Heart left ventricle (tissue), 16 donors: ENCODE measurements around the gene ARHGAP24. TPM values are rescaled to one million over a fixed set of nuclear protein-coding genes. Genes with fewer than 3 reads are reported as not detected.

Experiments used
- ATAC-seq, 4 donors: fragments of 200-7000 bp; cut with Tn5 transposase; one replicate each; pipeline ENCODE4 v1.9.1; 2020 to 2022; ENCODE audit warnings: moderate library complexity in 4 of 4, mild to moderate bottlenecking in 3 of 4, moderate number of reproducible peaks in 1 of 4
- DNase-seq, 5 donors: peaks; one replicate each; pipeline ENCODE4 v3.0.0-alpha.2; 2020
- H3K27ac ChIP-seq, 12 donors: fragments of 200-600 bp; sonication (generic) in 4 of 12; one replicate each; pipeline versions ENCODE4 v1.5.0 to v1.8.0; 2016 to 2022; ENCODE audit warnings: mild to moderate bottlenecking in 2 of 12
- H3K27me3 ChIP-seq, 9 donors: fragments of 200-600 bp; sonication (generic) in 2 of 9; one replicate each; pipeline versions ENCODE4 v1.5.1 to v1.8.0; 2016 to 2022; ENCODE audit warnings: mild to moderate bottlenecking in 3 of 9
- H3K36me3 ChIP-seq, 9 donors: fragments of 200-600 bp; sonication (generic) in 2 of 9; one replicate each; pipeline versions ENCODE4 v1.5.0 to v1.8.0; 2018 to 2022; ENCODE audit warnings: mild to moderate bottlenecking in 2 of 9
- H3K4me1 ChIP-seq, 12 donors: fragments of 200-600 bp; sonication (generic) in 4 of 12; one replicate each; pipeline versions ENCODE4 v1.5.0 to v1.8.0; 2016 to 2022; ENCODE audit warnings: mild to moderate bottlenecking in 3 of 12
- H3K4me3 ChIP-seq, 12 donors: fragments of 200-600 bp; sonication (generic) in 4 of 12; one replicate each; pipeline versions ENCODE4 v1.5.0 to v1.8.0; 2017 to 2022; ENCODE audit warnings: mild to moderate bottlenecking in 9 of 12, moderate library complexity in 4 of 12
- H3K9me3 ChIP-seq, 12 donors: fragments of 200-600 bp; sonication (generic) in 4 of 12; one replicate each; pipeline versions ENCODE4 v1.5.0 to v1.8.0; 2016 to 2022; ENCODE audit warnings: mild to moderate bottlenecking in 1 of 12
- POLR2A ChIP-seq, 2 donors: fragments of 450-650 bp; IDR thresholded peaks; one replicate each; pipeline ENCODE4 v1.6.1; 2017; ENCODE audit warnings: antibody characterized with exemption in 2 of 2, mild to moderate bottlenecking in 2 of 2, moderate library complexity in 2 of 2
- WGBS, 4 donors: extraction: QIAGEN DNeasy Blood & Tissue Kit in 2 of 4; methylation state at CpG; one replicate each; pipeline versions ENCODE4 v1.1.5 to v1.1.7; 2013 to 2018; 5-methylcytosine and 5-hydroxymethylcytosine counted together
- intact Hi-C, 10 donors: fragments of 100-400 bp; cut with DNase I; formaldehyde crosslinking; loops; one replicate each; pipeline versions ENCODE4 v1.11.1 to v1.14.2; 2022
- polyA plus RNA-seq, 2 donors: library from polyadenylated mRNA; stranded (reverse); fragments of 200-250 nt; gene quantifications; one replicate each; pipeline ENCODE4 v1.2.3, GENCODE V29; 2013
- total RNA-seq, 9 donors: library from RNA; depleted of rRNA in 2 of 9; stranded (reverse); fragments of >200 nt in 2 of 9; fragmentation: NEBNext Ultra II Directional in 3 of 9; extraction: Animal tissue kit (Norgen Biotek cat#: 25700) in 3 of 9; gene quantifications; one replicate each; pipeline versions ENCODE4 v1.1.0 to v1.2.4, GENCODE V29; 2016 to 2023
- TF ChIP-seq, protein P1 (sequence below), 12 donors: fragments of 200-600 bp; sonication (generic) in 4 of 12; IDR thresholded peaks; one replicate each; pipeline versions ENCODE4 v1.5.0 to v1.8.0; 2018 to 2022; ENCODE audit warnings: antibody characterized with exemption in 12 of 12, mild to moderate bottlenecking in 5 of 12
- donor health status: ischemic (EF 13 %, LVEDD 7.1; RV severe dilation, severe dysfunction).
- donor health status: healthy with polysubstance abuse.
- donor health status: DM: no; HTN: yes; CAD: no.
- donor health status: DM: no; HTN: no; CAD: no.
- donor health status: ischemic (EF 25% LVEDD 6.9; RV normal size, moderate dysfunction).
- donor health status: ischemic (EF 25% LVEDD 5.7; RV mildly dilated, moderate dysfunction).
- donor health status: healthy.
- donor health status: DM: yes; HTN: yes; CAD: no.
- donor health status: ischemic (EF 35%, LVEDD 5.7; RV mildly dilated, moderate dysfunction).
- donor health status: nonischemic (EF 11% LVEDD 7.7; RV severe dilation, severe dysfunction).
- donor health status: DM: yes; HTN: yes; CAD: no.
- donor health status: PGD.
- donor health status: ischemic (EF 29% LVEDD 5.4; RV normal size, mild dysfunction).
- donor health status: nonischemic (EF 23%, LVEDD 6.1; RV moderate dilation, normal function).

Gene ARHGAP24
- total and polyA plus RNA-seq, 11 donors, result 4.5 to 36.9 (median 18.9) TPM

DNA sequence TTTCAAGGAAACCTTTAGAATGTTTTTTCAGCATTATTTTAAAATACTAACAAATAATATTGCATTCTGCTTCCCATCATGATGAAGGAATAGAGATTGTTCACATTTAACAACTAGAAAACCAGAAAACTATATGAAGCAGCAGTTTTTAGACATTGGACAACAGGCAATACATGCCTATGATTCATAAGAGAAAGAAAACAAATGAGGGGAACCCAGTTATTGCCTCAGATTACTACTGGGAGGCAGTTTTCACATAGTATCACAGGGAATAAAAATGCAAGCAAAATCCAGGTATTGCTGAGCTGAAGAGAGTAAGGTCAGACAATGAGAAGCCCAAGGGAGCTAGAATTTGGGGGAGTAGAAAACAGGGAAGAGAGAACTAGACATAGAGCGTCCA, 511.3 kb downstream of the ARHGAP24 start:
- H3K27me3 ChIP-seq, result no peaks in the 10 kb centered on the region
- no peak overlapping the region for H3K4me3 ChIP-seq
- no peak for ATAC-seq
- no peak for DNase-seq
- H3K36me3 ChIP-seq, result peaks cover 0 to 26% (median 1%) of the 10 kb centered on the region in 9 donors
- WGBS, 4 donors, result 92 to 100% (median 98%) methylated on average over 1 of the region's 1 CpG
- no peak for TF ChIP-seq POLR2A (IDR thresholded peaks at IDR 0.05)
- TF ChIP-seq, protein P1, sequence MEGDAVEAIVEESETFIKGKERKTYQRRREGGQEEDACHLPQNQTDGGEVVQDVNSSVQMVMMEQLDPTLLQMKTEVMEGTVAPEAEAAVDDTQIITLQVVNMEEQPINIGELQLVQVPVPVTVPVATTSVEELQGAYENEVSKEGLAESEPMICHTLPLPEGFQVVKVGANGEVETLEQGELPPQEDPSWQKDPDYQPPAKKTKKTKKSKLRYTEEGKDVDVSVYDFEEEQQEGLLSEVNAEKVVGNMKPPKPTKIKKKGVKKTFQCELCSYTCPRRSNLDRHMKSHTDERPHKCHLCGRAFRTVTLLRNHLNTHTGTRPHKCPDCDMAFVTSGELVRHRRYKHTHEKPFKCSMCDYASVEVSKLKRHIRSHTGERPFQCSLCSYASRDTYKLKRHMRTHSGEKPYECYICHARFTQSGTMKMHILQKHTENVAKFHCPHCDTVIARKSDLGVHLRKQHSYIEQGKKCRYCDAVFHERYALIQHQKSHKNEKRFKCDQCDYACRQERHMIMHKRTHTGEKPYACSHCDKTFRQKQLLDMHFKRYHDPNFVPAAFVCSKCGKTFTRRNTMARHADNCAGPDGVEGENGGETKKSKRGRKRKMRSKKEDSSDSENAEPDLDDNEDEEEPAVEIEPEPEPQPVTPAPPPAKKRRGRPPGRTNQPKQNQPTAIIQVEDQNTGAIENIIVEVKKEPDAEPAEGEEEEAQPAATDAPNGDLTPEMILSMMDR (IDR thresholded peaks at IDR 0.05), result no peak
- H3K27ac ChIP-seq, result no peak overlapping the region
- intact Hi-C loops, result no loop called here
- H3K9me3 ChIP-seq, result no peaks in the 10 kb centered on the region
- no peaks in the 10 kb centered on the region for H3K4me1 ChIP-seq

DNA sequence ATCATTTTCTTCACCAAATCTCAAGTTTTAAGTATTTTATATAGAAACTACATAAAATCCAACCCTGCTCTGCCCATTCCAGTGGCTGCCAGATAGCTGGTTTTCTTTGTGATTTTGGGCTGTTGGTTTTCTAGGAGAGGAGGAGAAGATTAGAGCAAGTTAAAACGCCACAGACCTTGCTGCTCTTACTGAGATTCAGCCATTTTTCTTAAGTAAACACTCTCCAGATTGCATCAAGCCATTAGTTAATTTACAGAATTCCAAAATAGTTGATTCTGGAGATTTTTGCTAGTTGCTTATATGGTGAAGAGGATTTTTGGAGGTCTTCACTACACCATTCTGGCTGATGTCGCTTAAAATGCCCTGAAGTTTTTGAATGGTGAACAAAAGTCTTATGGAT, 518.7 kb downstream of the ARHGAP24 start:
- H3K36me3 ChIP-seq, result peaks cover 0 to 33% (median 16%) of the 10 kb centered on the region in 9 donors
- DNase-seq (no peak), ATAC-seq (no peak)
- no peak overlapping the region for H3K4me3 ChIP-seq
- H3K9me3 ChIP-seq, result no peaks in the 10 kb centered on the region
- intact Hi-C loops, result no loop called here
- no peak overlapping the region for H3K27ac ChIP-seq
- TF ChIP-seq, protein P1 (IDR thresholded peaks at IDR 0.05), result no peak
- no peak for TF ChIP-seq POLR2A (IDR thresholded peaks at IDR 0.05)
- 83 to 98% (median 95%) methylated on average over 2 of the region's 2 CpGs for WGBS, 4 donors
- no peaks in the 10 kb centered on the region for H3K27me3 ChIP-seq
- H3K4me1 ChIP-seq, result no peaks in the 10 kb centered on the region

DNA sequence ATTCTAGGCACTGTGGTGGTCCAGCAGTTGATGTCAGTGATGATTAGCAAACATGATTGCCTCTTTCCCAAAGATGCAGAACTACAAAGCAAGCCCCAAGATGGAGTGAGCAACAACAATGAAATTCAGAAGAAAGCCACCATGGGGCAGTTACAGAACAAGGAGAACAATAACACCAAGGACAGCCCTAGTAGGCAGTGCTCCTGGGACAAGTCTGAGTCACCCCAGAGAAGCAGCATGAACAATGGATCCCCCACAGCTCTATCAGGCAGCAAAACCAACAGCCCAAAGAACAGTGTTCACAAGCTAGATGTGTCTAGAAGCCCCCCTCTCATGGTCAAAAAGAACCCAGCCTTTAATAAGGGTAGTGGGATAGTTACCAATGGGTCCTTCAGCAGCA, 519.6 kb downstream of the ARHGAP24 start:
- Histone ChIP-seq H3K27ac (no peak overlapping the region), H3K4me3 (no peak overlapping the region), H3K27me3 (no peaks in the 10 kb centered on the region), H3K9me3 (no peaks in the 10 kb centered on the region), H3K4me1 (peaks cover 0 to 3% (median 0%) of the 10 kb centered on the region in 12 donors), H3K36me3 (peaks cover 0 to 33% (median 16%) of the 10 kb centered on the region in 9 donors)
- no peak for TF ChIP-seq POLR2A (IDR thresholded peaks at IDR 0.05)
- TF ChIP-seq, protein P1 (IDR thresholded peaks at IDR 0.05), result no peak
- DNase-seq, result no peak
- ATAC-seq, result no peak
- intact Hi-C loops, result no loop called here

DNA sequence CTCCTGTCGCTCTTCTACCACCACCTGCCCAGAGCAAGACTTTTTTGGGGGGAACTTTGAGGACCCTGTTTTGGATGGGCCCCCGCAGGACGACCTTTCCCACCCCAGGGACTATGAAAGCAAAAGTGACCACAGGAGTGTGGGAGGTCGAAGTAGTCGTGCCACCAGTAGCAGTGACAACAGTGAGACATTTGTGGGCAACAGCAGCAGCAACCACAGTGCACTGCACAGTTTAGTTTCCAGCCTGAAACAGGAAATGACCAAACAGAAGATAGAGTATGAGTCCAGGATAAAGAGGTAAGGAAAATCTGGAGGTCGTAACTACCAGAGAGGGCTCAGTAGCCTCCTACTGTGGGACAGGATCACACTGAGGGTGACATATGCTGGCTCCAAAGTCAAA, 520.4 kb downstream of the ARHGAP24 start:
- intact Hi-C loops, result no loop called here
- TF ChIP-seq, protein P1 (IDR thresholded peaks at IDR 0.05), result no peak
- H3K4me3 ChIP-seq, result no peak overlapping the region
- H3K27me3 ChIP-seq, result no peaks in the 10 kb centered on the region
- WGBS, 4 donors, result 86 to 95% (median 93%) methylated on average over 6 of the region's 6 CpGs
- peaks cover 0 to 33% (median 16%) of the 10 kb centered on the region in 9 donors for H3K36me3 ChIP-seq
- H3K9me3 ChIP-seq, result no peaks in the 10 kb centered on the region
- peaks cover 0 to 3% (median 0%) of the 10 kb centered on the region in 12 donors for H3K4me1 ChIP-seq
- no peak overlapping the region for H3K27ac ChIP-seq
- DNase-seq (no peak), ATAC-seq (no peak)
